ENCODE results near the gene CEMIP. TPM values are rescaled to one million over a fixed set of nuclear protein-coding genes. Genes with fewer than 3 reads are reported as not detected.

The CEMIP gene
- total and polyA plus RNA-seq, 2 of the 13 experiments (the other 11 are each of a cell fraction or from before 2014, with no cell fraction given) = 4.3 to 28.5 TPM

DNA sequence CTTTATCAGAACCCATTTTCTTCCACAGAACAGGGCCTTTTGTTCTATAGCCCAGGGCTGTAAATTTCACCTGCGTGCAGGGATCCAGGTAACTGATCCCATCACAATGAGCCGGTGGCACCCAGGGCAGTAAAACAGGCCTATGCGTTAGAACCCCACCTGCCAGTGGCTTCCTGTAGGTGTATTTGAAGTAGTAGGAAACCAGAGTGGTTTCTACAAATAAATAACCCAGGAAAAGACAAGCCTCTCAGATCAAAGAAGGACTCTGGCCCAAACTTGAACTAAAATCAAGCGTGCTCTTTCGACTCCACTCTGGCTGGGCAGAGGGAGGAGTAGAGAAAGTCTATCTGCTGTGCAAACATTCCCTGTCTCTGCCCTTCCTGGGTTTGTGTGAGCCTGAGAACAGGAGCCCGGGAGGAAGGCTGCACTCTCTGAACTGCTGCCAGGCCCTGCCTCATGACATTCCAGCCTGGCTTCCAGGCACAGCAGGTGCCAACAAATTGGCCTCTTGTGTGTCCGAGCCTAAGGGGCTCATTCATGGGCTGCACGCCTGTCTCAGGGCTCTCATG is 77.7 kb downstream of the CEMIP start (continued):
- TF ChIP-seq, protein P1, sequence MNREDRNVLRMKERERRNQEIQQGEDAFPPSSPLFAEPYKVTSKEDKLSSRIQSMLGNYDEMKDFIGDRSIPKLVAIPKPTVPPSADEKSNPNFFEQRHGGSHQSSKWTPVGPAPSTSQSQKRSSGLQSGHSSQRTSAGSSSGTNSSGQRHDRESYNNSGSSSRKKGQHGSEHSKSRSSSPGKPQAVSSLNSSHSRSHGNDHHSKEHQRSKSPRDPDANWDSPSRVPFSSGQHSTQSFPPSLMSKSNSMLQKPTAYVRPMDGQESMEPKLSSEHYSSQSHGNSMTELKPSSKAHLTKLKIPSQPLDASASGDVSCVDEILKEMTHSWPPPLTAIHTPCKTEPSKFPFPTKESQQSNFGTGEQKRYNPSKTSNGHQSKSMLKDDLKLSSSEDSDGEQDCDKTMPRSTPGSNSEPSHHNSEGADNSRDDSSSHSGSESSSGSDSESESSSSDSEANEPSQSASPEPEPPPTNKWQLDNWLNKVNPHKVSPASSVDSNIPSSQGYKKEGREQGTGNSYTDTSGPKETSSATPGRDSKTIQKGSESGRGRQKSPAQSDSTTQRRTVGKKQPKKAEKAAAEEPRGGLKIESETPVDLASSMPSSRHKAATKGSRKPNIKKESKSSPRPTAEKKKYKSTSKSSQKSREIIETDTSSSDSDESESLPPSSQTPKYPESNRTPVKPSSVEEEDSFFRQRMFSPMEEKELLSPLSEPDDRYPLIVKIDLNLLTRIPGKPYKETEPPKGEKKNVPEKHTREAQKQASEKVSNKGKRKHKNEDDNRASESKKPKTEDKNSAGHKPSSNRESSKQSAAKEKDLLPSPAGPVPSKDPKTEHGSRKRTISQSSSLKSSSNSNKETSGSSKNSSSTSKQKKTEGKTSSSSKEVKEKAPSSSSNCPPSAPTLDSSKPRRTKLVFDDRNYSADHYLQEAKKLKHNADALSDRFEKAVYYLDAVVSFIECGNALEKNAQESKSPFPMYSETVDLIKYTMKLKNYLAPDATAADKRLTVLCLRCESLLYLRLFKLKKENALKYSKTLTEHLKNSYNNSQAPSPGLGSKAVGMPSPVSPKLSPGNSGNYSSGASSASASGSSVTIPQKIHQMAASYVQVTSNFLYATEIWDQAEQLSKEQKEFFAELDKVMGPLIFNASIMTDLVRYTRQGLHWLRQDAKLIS (CRISPR knock-in tag; IDR thresholded peaks at IDR 0.05) = no peak
- TF ChIP-seq ZNF34 (CRISPR knock-in tag; IDR thresholded peaks at IDR 0.05; ENCODE audit: borderline replicate concordance) = 0 out of 2 replicates have a peak, but pooled peaks have one; percentile 56
- no peak for TF ChIP-seq BATF2 (CRISPR knock-in tag; IDR thresholded peaks at IDR 0.05)
- TF ChIP-seq ZNF546 (CRISPR knock-in tag; conservative IDR thresholded peaks at IDR 0.05) = no peak
- TF ChIP-seq ARID2 (CRISPR knock-in tag; IDR thresholded peaks at IDR 0.05; ENCODE audit: borderline replicate concordance) = no peak
- TF ChIP-seq ZNF772 (CRISPR knock-in tag; IDR thresholded peaks at IDR 0.05) = no peak
- no peak; the same call in 1 of the 2 replicates for TF ChIP-seq FOSL1 (CRISPR knock-in tag; IDR thresholded peaks at IDR 0.05; ENCODE audit: borderline replicate concordance)
- TF ChIP-seq, protein P2, sequence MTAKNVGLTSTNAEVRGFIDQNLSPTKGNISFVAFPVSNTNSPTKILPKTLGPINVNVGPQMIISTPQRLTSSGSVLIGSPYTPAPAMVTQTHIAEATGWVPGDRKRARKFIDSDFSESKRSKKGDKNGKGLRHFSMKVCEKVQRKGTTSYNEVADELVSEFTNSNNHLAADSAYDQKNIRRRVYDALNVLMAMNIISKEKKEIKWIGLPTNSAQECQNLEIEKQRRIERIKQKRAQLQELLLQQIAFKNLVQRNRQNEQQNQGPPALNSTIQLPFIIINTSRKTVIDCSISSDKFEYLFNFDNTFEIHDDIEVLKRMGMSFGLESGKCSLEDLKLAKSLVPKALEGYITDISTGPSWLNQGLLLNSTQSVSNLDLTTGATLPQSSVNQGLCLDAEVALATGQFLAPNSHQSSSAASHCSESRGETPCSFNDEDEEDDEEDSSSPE (CRISPR knock-in tag; IDR thresholded peaks at IDR 0.05) = no peak
- no peak for TF ChIP-seq HNRNPUL1 (IDR thresholded peaks at IDR 0.05; ENCODE audit: low read depth, low read length)
- peak; percentile 93 for TF ChIP-seq ISL2 (CRISPR knock-in tag; IDR thresholded peaks at IDR 0.05)
- TF ChIP-seq ZBTB46 (CRISPR knock-in tag; IDR thresholded peaks at IDR 0.05; ENCODE audit: borderline replicate concordance) = no peak
- TF ChIP-seq ZBTB25 (CRISPR knock-in tag; IDR thresholded peaks at IDR 0.05) = no peak
- no peak for TF ChIP-seq GTF2F1 (IDR thresholded peaks at IDR 0.05; ENCODE audit: low read length)
- TF ChIP-seq ADNP (CRISPR knock-in tag; IDR thresholded peaks at IDR 0.05) = no peak
- no peak for TF ChIP-seq BCLAF1 (IDR thresholded peaks at IDR 0.05)
- peak; percentile 76 for TF ChIP-seq MAX (IDR thresholded peaks at IDR 0.05)
